HepG2 (cell line): ENCODE measurements around the gene PPP2R5D. TPM values are rescaled to one million over a fixed set of nuclear protein-coding genes. Genes with fewer than 3 reads are reported as not detected.

Experiments
- AKAP8 ChIP-seq: sonication (generic); formaldehyde crosslinking; IDR thresholded peaks from 2 replicates; pipeline ENCODE4 v1.5.1; 2020; ENCODE audit warnings: mild to moderate bottlenecking, missing genetic modification reagents
- CBX2 ChIP-seq, 2 experiments: fragments of 200-600 bp in 1 of 2; sonication (generic); formaldehyde crosslinking in 1 of 2; IDR thresholded peaks; 2 replicates each; pipeline versions ENCODE4 v1.7.0 to v1.8.1; 2018 to 2022; ENCODE audit warnings: low read depth in 2 of 2, low read length in 1 of 2, mild to moderate bottlenecking in 1 of 2, missing genetic modification reagents in 1 of 2
- CREM ChIP-seq, 2 experiments: sonication (generic) in 1 of 2; formaldehyde crosslinking in 1 of 2; IDR thresholded peaks; 2 replicates each; pipeline versions ENCODE4 v1.4.0 to v1.6.1; 2016 to 2020; ENCODE audit warnings: antibody characterized with exemption in 1 of 2, mild to moderate bottlenecking in 1 of 2, missing genetic modification reagents in 1 of 2
- EHMT2 ChIP-seq: fragments of 200-600 bp; sonication (generic); IDR thresholded peaks from 2 replicates; pipeline ENCODE4 v1.7.0; 2017; ENCODE audit warnings: antibody characterized with exemption, low read depth, low read length, borderline replicate concordance
- ETV5 ChIP-seq: IDR thresholded peaks from 2 replicates; pipeline ENCODE4 v1.6.1; 2018; ENCODE audit warnings: missing biosample characterization, missing genetic modification reagents, inconsistent platforms, borderline replicate concordance
- HNRNPLL ChIP-seq: fragments of 200-400 bp; formaldehyde crosslinking; IDR thresholded peaks from 2 replicates; pipeline ENCODE4 v1.6.1; 2017; ENCODE audit warnings: mild to moderate bottlenecking, low read depth, low read length; ENCODE audit not compliant: poor library complexity, severe bottlenecking
- IRX3 ChIP-seq: sonication (generic); formaldehyde crosslinking; IDR thresholded peaks from 2 replicates; pipeline ENCODE4 v1.8.1; 2023; ENCODE audit warnings: mild to moderate bottlenecking, low read depth, missing genetic modification reagents, borderline replicate concordance
- JARID2 ChIP-seq: sonication (generic); formaldehyde crosslinking; IDR thresholded peaks from 2 replicates; pipeline ENCODE4 v1.8.1; 2023; ENCODE audit warnings: missing genetic modification reagents, inconsistent platforms; ENCODE audit not compliant: insufficient replicate concordance
- KIAA2018 ChIP-seq: sonication (generic); formaldehyde crosslinking; IDR thresholded peaks from 2 replicates; pipeline ENCODE4 v1.5.0; 2020; ENCODE audit warnings: mild to moderate bottlenecking, missing genetic modification reagents, borderline replicate concordance
- MIER2 ChIP-seq: IDR thresholded peaks from 2 replicates; pipeline ENCODE4 v1.6.1; 2016; ENCODE audit warnings: missing biosample characterization, missing genetic modification reagents
- PAX8 ChIP-seq: sonication (generic); formaldehyde crosslinking; IDR thresholded peaks from 2 replicates; pipeline ENCODE4 v1.8.0; 2022; ENCODE audit warnings: mild to moderate bottlenecking, missing genetic modification reagents, borderline replicate concordance
- PHF5A ChIP-seq: IDR thresholded peaks from one replicate; pipeline ENCODE4 v1.6.1; 2018; ENCODE audit warnings: low read depth, missing genetic modification reagents; ENCODE audit not compliant: unreplicated experiment
- RBFOX2 ChIP-seq: fragments of 200-400 bp; formaldehyde crosslinking; IDR thresholded peaks from 2 replicates; pipeline ENCODE4 v1.6.1; 2017; ENCODE audit warnings: low read depth, mild to moderate bottlenecking, low read length
- RFX1 ChIP-seq: fragments of 450-650 bp; IDR thresholded peaks from 2 replicates; pipeline ENCODE4 v1.6.1; 2017
- RORA ChIP-seq: sonication (generic); formaldehyde crosslinking; IDR thresholded peaks from 2 replicates; pipeline ENCODE4 v1.5.0; 2020; ENCODE audit warnings: mild to moderate bottlenecking, missing genetic modification reagents, moderate library complexity
- SYNCRIP ChIP-seq: fragments of 200-400 bp; formaldehyde crosslinking; IDR thresholded peaks from 2 replicates; pipeline ENCODE4 v1.6.1; 2018; ENCODE audit warnings: mild to moderate bottlenecking, low read depth, low read length; ENCODE audit not compliant: insufficient read depth
- TBX3 ChIP-seq: fragments of 450-650 bp; IDR thresholded peaks from 2 replicates; pipeline ENCODE4 v1.6.1; 2017; ENCODE audit warnings: antibody characterized with exemption, mild to moderate bottlenecking, inconsistent platforms, borderline replicate concordance
- TP53 ChIP-seq: sonication (generic); formaldehyde crosslinking; conservative IDR thresholded peaks from 2 replicates; pipeline ENCODE4 v1.4.0; 2020; ENCODE audit warnings: missing genetic modification reagents
- ZFP36 ChIP-seq: fragments of 150-350 bp; IDR thresholded peaks from 2 replicates; pipeline ENCODE4 v1.6.1; 2018; ENCODE audit warnings: borderline replicate concordance, low read length, low read depth; ENCODE audit not compliant: partially characterized antibody
- ZNF263 ChIP-seq: sonication (generic); formaldehyde crosslinking; IDR thresholded peaks from 2 replicates; pipeline ENCODE4 v1.4.0; 2020; ENCODE audit warnings: missing genetic modification reagents
- ZNF562 ChIP-seq: sonication (generic); formaldehyde crosslinking; IDR thresholded peaks from 2 replicates; pipeline ENCODE4 v1.8.0; 2022; ENCODE audit warnings: missing genetic modification reagents, borderline replicate concordance
- ZNF878 ChIP-seq: sonication (generic); formaldehyde crosslinking; IDR thresholded peaks from 2 replicates; pipeline ENCODE4 v1.8.1; 2023; ENCODE audit warnings: mild to moderate bottlenecking, missing genetic modification reagents, moderate library complexity
- polyA plus RNA-seq, 8 experiments: library from polyadenylated mRNA; depleted of rRNA in 3 of 8; stranded (reverse) in 7 of 8; unstranded in 1 of 8; fragments of >200 nt; fragmentation: Illumina TruSeq in 4 of 8; extraction: Trizol in 4 of 8; gene quantifications; 2 replicates each; pipeline versions ENCODE4 v1.2.1 to v1.2.3, GENCODE V29; 2011 to 2016; ENCODE audit warnings: low read depth in 4 of 8, missing spikeins in 1 of 8, mixed read lengths in 1 of 8; ENCODE audit not compliant: insufficient read depth in 1 of 8
- total RNA-seq, 5 experiments: library from RNA; depleted of rRNA; stranded (reverse); fragments of >200 nt; fragmentation: Illumina TruSeq; extraction: Trizol; gene quantifications; 2 replicates each; pipeline ENCODE4 v1.2.3, GENCODE V29; 2016; ENCODE audit warnings: low read depth in 1 of 5

Gene PPP2R5D
- total and polyA plus RNA-seq, 2 of the 13 experiments (the other 11 are each of a cell fraction or from before 2014, with no cell fraction given) = 53.7 to 60.4 TPM

GRCh38 chr6:43053545-43054205, 69.3 kb downstream of the PPP2R5D start, which contains the start of gene CUL7 (continued):
- TF ChIP-seq KIAA2018 (CRISPR knock-in tag) (no peak), ZNF878 (CRISPR knock-in tag) (no peak; the same call in none of the 2 replicates), ZNF263 (peak; percentile 85), CBX2 (IDR thresholded peaks at IDR 0.05; ENCODE audit: low read depth, low read length) (no peak), CBX2 (CRISPR knock-in tag; IDR thresholded peaks at IDR 0.05; ENCODE audit: low read depth) (peak; percentile 66; the same call in 1 of the 2 replicates), PHF5A (CRISPR knock-in tag) (peak; percentile 96), RFX1 (no peak; the same call in 1 of the 2 replicates), JARID2 (CRISPR knock-in tag) (peak; percentile 99), ETV5 (CRISPR knock-in tag) (peak; percentile 94), ZFP36 (no peak), PAX8 (CRISPR knock-in tag) (peak; percentile 38; the same call in 1 of the 2 replicates), IRX3 (CRISPR knock-in tag) (0 out of 2 replicates have a peak, but pooled peaks have one; percentile 63), RORA (no peak), TP53 (CRISPR knock-in tag) (no peak), AKAP8 (CRISPR knock-in tag) (peak; percentile 98), HNRNPLL (peak; percentile 85), TBX3 (no peak), ZNF562 (CRISPR knock-in tag) (no peak), RBFOX2 (peak; percentile 100), CREM (IDR thresholded peaks at IDR 0.05) (peak; percentile 76; the same call in 1 of the 2 replicates), CREM (CRISPR knock-in tag; IDR thresholded peaks at IDR 0.05) (no peak), MIER2 (CRISPR knock-in tag) (0 out of 2 replicates have a peak, but pooled peaks have one; percentile 39), SYNCRIP (no peak), EHMT2 (no peak)
